HL-60/S4 treated with phorbol 12-myristate 13-acetate at 8.2 ng/mL for 4 days and 3 days (cell line): ENCODE data around the gene GDF11.

Source experiments
- in situ Hi-C: fragments of 300-500 bp; cut with MboI; formaldehyde crosslinking; loops from 2 replicates; pipeline ENCODE4 v1.15.0; 2022; ENCODE audit warnings: low sequenced_read_pairs

The GDF11 gene

DNA sequence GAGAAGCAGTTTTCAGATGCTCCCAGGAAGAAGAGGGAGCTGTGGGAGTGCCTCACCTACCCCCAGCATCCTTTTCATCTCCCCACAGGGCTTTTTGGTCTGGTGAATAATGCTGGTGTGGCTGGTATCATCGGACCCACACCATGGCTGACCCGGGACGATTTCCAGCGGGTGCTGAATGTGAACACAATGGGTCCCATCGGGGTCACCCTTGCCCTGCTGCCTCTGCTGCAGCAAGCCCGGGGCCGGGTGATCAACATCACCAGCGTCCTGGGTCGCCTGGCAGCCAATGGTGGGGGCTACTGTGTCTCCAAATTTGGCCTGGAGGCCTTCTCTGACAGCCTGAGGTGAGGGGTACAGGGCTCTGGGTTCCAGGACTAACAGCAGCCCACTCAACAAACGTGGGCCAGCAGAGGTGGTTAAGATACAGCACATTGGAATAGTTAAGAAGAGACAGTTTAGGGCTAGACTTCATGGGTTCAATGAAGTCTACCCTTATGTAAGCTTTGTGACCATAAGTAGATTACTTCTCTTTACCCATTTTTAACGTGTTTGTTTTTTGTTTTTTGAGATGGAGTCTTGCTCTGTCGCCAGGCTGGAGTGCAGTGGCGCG lies 21.2 kb upstream of the GDF11 start:
- in situ Hi-C loops = no loop called here

DNA sequence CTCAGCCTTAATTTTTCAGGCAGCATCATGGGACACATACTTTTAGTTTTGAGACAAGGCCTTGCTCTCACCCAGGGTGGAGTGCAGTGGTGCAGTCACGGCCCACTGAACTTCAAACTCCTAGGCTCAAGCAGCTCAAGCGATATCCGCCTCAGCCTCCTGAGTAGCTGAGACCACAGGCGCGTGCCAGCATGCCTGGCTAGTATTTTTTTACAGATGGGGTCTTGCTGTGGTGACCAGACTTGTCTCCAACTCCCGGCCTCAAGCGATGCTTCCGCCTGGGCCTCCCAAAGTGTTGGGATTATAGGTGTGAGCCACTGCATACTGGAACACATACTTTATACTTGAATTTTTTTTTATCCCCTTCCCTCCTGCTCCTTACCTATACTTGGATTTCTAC lies 20.0 kb upstream of the GDF11 start:
- in situ Hi-C loops = no loop called here

DNA sequence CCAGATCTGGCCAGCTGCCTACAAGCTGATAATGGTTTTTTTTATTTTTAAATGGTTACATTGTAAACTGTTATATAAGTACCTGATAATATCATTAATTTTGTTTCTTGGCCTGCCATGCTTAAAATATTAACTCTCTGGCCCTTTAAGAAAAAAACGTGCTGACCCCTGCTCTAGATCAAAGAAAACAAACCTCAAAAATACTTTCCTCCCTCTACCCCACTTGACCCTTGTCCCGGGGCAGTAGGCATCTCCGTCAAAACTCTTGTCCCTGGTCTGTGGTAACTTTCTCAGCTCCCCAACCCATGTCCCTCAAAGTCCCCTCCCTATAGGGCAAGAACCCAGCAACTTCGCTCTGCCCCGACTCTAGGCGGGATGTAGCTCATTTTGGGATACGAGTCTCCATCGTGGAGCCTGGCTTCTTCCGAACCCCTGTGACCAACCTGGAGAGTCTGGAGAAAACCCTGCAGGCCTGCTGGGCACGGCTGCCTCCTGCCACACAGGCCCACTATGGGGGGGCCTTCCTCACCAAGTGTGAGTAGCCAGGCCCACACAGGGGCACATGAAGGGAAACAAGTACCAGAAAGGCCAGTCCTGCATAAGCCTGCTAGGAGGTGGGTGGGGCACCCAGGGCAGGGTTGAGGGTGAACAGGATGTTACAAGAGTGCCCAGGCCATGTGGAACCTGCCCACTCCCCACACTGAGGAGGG lies 19.3 kb upstream of the GDF11 start:
- in situ Hi-C loops = no loop called here

DNA sequence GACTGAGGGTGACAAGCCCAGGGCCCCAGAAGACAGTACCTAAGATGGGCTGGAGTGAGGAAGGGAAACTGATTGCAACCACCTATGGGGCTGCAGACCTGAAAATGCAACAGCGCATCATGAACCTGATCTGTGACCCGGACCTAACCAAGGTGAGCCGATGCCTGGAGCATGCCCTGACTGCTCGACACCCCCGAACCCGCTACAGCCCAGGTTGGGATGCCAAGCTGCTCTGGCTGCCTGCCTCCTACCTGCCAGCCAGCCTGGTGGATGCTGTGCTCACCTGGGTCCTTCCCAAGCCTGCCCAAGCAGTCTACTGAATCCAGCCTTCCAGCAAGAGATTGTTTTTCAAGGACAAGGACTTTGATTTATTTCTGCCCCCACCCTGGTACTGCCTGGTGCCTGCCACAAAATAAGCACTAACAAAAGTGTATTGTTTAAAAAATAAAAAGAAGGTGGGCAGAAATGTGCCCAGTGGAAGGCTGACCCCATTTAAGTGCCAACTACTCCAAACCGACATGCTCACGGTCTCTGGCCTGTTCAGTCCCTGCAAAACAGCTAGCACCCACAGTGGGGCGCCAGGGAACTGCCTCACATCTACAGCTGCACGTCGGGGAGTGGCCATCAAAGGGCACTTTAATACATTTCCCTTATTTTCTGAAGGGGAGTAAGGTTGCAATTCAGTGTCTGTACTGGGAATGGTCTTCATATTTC lies 18.5 kb upstream of the GDF11 start:
- in situ Hi-C loops = no loop called here

DNA sequence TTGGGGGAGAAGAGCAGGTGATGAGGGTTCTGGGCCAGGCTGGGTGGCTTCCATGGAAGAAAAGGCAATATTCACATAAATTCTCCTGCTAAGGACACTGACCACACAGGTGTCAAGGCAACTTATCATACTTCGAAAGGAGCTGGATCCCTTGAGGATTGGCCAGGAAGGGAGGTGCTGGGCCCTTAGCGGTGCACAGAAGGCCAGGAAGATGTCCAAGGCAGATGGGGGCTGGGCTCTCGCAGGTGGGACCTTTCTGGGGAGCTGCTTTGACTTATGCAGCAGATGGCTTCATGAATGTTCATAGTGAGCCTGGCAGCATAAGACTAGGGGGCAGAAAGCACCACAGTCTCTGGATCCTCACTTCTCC lies 18.0 kb upstream of the GDF11 start:
- in situ Hi-C loops = loop anchor here (25.0 kb wide), 1 partner anchor 212 kb away; the partner anchor contains the start of genes DGKA and PYM1

DNA sequence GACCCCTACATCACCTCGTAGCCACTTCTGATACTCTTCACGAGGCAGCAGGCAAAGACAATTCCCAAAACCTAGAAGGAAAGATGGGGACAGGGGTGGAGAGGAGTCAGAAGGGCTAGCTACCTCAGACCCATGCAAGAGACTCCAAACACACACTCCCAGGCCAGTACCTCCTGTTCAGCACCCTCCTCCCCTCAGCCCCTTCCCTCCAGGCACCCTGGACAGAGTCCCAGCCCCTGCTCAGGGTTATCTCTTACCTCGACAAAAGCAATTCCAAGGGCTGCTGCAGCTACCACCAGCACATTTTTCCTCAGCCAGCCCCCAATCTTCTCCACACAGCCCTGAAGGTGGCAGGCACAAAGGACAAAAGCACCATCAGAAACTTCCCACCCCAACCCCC lies 17.4 kb upstream of the GDF11 start:
- in situ Hi-C loops = loop anchor here (25.0 kb wide), 1 partner anchor 212 kb away; the partner anchor contains the start of genes DGKA and PYM1

DNA sequence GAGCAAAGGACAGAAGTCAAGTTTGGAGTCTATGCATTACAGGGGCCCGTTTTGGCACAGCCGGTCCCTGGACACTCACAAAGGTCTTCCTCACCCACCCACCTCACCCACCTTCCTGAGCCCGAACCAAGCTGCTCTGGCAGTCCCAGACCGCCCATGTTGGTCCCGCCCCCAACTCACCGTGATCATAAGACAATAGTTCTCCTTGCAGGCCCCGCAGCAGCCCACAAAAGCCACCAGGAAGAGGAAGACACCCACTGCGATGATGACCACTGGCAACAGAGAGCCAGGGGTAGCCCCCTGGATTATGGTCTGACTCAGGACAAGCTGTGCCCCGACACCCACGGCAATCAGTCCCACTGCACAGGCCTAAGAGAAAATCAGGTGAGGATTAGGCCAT lies 16.0 kb upstream of the GDF11 start:
- in situ Hi-C loops = loop anchor here (25.0 kb wide), 1 partner anchor 210 kb away; the partner anchor contains the start of genes DGKA and PYM1

DNA sequence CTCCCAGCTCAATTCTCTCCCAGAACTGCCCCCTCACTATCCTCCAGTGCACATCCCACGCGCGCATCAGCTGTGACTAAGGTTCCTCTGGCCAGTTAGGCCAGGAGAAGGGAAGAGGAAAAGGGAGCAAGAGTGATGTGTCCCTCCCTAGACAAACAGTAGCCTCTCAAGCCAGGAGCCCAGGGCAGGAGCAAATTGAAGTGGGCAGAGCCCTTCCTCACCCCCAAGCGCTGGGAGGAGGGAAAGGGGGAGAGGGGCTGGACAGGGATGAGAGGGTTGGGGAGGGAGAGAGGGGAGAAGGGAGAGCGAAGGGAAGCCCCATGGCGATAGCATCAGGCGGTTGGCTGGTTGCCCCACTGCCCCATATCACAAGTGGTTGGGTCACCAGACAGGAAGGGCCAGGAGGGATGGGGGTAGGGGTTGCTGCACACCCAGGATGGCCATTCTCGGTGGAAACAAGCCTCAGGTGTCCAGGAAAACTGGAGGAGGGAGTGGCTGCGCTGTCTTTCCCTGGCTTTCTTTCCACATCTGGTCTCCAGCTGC lies 15.2 kb upstream of the GDF11 start:
- in situ Hi-C loops = loop anchor here (25.0 kb wide), 1 partner anchor 210 kb away; the partner anchor contains the start of genes DGKA and PYM1

DNA sequence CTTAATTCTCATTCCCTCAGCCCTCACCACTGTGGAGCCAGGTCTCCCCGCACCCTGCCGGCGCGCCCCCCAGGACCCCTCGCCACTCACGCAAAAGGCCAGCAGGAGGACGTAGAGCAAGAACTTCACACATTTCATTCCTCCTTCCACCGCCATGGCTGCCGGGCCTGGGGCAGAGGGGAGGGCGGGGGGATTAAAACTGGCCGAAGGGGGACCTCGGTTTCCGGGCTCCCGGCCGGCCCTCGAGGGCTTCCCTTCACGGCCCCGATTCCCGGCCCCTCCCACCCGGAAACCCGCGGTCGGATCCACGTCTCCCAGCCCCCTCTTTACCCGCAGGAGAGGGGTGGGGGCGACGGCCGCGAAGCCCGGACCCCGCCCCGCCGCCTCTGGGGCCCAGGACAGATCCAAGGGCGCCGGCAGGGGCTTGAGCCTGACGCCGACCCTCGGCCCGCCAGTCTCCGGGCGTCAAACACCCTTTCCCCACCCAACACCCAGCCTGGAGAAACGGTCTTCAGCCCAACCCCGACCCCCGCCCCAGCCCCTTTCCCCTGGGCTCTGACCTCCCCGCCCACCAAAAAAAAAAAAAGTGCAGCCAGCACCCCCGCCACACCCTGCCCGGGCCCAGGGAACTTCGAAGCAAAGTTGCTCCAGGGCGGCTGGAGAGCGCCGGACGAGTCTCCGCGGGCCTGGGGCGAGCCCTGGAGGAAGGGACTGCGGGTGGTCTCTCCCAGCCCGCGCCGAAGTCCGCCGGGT lies 14.6 kb upstream of the GDF11 start:
- in situ Hi-C loops = loop anchor here (25.0 kb wide), 1 partner anchor 209 kb away; the partner anchor contains the start of genes DGKA and PYM1

DNA sequence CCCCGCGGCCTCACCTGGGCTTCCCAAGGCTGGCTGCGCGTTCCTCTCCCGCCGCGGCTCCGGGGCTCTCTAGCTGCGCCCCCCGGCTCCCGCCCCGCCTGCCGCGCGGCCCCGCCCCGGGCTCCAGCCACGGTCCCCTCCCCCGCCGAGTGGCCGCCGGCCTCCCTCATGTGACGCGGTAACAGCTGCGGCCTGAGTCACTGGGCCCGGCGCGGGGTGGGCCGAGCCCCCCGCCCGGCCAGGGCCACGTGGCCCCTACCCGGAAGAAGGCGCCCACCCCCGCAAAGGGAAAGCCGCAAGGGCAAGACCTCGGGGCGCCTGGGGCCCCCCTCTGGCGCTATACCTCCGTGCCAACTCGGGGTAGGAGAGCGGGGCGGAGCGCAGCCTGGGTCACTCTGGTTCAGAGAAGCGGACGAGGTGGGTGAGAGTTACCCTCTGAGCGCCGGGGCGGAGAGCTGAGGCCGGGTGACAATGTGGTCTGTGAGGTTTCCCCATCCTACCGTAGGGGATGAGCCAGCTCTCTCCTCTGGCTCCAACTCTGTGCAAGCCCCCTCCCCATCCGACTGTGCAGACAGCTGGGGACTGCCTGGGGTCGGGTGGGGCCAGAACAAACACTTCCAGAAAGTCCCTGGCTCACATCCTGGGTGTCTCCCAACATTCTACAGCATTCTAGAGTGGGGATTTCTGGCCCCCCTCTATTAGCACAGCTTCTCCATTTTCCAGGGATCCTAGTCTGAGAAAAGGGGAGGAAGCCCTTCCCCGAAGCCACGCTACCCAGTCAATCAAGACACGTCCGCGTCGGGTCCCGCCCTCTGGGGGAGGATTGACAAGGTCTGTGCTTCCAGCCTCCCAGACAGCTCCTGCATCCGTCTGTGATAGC lies 13.7 kb upstream of the GDF11 start, which contains the start of gene CD63:
TSS of gene CD63 (minus strand) at position 71 of the 880 bp plus-strand sequence. CDS start 668 bp downstream, outside the sequence.
- in situ Hi-C loops = loop anchor here (25.0 kb wide), 1 partner anchor 208 kb away; the partner anchor contains the start of genes DGKA and PYM1

DNA sequence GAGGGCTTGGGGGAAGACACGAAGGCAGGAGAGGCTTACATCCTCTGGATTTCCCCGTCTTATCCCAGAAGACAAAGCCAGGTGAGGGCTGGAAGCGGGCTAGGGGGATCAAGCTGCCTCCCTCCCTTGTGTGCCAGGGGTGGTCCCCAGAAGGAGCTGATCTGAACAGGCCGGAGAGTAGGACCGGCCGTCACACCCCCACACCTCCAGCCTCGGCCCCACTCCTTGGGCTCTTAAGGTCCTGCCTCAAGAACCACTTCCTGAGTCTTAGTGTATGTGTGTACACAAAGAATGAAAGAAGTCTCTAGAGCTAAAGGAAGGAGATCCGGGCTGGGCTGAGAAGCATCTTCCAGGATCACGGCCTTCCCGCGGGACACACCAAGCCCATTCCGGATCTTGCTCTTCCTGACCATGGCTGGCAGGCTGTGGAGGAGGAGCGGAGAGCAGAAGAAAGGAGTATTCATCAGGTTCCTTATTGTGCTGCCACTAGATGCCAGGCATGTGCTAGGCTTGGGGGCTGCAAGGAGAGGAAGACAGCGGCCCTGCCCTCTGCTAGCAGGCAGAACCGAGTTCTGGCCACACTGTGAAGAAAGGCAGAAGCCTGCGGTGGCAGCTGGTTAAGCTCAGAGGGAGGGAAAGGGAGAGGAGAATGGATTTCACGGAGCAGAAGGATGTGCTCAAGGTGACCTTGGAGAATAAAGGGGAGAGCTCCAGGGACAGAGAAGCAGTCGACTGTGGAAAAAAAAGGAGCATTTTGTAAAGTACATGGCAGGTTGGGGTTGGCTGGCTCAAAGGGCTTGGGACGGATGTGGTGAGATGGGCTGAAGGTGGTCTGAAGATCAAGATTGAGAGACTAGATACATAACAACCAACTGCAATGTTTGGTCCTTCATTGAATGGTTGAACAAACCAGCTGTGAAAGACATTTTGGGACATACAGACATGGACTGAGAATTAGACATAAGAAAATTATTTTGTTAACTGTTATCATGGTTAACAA lies 12.8 kb upstream of the GDF11 start:
- in situ Hi-C loops = loop anchor here (25.0 kb wide), 1 partner anchor 207 kb away; the partner anchor contains the start of genes DGKA and PYM1

DNA sequence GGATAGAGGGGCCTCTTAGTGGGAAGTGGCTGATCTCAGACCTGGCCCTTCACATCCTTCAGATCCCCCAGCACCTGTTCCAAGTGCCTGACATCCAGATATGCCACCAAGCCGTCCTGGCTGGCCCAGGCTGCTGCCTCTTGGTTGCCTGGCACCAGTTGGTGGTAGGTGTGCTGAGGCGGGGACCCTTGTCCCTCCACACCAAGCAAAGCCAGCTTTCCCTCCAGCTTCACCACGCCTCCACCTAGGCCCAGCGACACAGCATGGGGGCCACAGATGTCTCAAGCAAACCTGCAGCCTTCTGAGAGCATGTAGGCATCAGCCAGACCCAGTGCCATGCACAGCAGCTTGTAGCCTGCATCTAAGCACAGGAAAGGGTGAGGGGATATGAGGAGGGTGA lies 10.6 kb upstream of the GDF11 start:
- in situ Hi-C loops = loop anchor here (25.0 kb wide), 1 partner anchor 205 kb away; the partner anchor contains the start of genes DGKA and PYM1

DNA sequence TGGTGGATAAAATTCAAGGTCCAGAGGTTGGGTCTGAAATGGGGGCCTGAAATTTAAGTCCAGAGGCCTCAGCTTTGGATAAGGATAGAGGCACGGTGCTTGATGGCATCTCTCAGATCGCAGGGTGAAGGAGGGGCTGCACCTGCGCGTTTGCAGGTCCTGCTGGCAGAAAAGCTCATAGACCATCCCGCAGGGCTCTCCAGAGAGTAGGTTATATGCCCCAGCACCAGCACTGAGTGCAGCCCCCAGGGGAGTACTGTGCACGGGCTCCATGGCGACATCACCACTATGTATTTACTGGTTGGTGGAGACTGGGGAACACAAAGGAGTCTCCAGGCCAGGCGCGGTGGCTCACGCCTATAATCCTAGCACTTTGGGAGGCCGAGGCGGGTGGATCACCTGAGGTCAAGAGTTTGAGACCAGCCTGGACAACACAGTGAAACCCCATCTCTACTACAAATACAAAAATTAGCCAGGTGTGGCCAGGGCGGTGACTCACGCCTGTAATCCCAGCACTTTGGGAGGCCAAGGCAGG lies 9.8 kb upstream of the GDF11 start:
- in situ Hi-C loops = loop anchor here (25.0 kb wide), 1 partner anchor 204 kb away; the partner anchor contains the start of genes DGKA and PYM1

DNA sequence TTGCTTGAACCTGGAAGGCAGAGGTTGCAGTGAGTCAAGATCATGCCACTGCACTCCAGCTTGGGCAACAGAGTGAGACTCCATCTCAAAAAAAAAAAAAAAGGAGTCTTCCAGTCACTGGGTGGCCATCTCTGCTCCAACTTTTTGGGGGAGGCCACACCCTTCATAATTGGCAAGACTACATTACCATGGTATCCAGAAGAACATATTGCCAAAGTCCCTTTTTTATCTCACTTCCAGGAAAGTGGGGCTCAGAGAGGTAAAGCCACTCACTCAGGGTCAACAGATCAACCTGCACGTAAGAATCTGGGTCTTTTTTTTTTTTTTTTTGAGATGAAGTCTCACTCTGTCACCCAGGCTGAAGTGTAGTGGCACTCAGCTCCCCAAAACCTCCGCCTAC lies 9.1 kb upstream of the GDF11 start:
- in situ Hi-C loops = loop anchor here (25.0 kb wide), 1 partner anchor 203 kb away; the partner anchor contains the start of genes DGKA and PYM1

DNA sequence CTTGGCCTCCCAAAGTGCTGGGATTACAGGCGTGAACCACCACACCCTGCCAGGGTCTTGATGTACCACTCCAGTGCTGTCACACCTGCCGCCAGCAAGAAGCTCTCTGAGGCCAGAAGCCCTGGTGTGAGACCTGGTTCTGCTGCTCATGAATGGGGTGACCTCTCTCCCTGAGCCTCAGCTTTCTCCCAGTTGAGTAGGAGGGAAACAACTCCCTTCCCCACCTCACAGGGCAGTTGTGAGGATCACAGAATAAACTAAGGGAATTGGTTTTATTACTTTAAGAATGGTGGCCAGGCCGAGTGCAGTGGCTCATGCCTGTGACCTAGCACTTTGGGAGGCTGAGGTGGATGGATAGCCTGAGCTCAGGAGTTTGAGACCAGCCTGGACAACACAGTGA lies 8.3 kb upstream of the GDF11 start:
- in situ Hi-C loops = loop anchor here (25.0 kb wide), 1 partner anchor 203 kb away; the partner anchor contains the start of genes DGKA and PYM1

DNA sequence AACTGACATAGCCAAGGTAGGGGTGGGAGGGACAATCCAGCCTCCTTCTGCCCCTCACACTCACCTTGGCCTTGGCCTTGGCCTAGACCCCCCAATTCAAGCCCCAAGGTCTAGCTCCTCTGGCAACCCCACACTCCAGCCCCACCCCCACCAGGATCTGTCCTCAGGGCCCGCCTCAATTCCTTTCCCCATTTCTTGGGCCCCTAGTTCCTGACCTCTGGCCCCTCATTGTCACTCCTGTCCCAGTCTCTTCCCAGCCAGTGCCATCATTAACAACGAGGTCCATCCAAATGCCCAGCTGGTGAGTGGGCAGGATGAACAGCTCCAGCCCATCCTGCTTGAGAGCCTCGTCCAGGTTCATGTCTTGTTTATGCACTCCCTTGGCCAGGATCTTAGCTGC lies 6.8 kb upstream of the GDF11 start:
- in situ Hi-C loops = loop anchor here (25.0 kb wide), 1 partner anchor 201 kb away; the partner anchor contains the start of genes DGKA and PYM1
